Erythroblast (primary cell): Measurements from ENCODE around the gene SENP3.

Source experiments
- GATA1 ChIP-seq: IDR thresholded peaks from 2 replicates; pipeline ENCODE4 v1.6.1; 2011; ENCODE audit warnings: low read depth, mild to moderate bottlenecking, control low read depth, low read length, moderate library complexity
- POLR2A ChIP-seq: IDR thresholded peaks from 2 replicates; pipeline ENCODE4 v1.6.1; 2011; ENCODE audit warnings: mild to moderate bottlenecking, low read length

DNA sequence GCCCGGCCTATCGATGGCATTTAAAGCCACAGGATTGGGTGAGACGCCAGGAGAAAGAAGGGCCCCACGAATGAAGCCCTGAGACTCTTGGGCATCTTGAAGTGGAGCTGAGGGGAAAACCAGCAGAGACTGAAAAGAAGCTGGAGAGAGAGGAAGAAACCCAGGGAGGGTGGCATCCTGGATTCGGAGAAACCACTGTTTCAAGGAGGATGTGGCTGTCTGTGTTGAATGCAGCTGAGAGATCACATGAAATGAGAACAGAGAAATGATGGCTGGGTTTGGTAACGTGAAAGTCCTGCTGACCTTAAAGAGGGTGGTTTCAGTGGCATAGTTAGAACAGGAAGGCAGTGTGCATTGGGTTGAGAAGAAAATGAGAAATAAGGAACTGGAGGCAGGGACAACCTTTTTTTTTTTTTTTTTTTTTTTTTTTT, 9.1 kb upstream of the SENP3 start:
- TF ChIP-seq POLR2A = no peak
- TF ChIP-seq GATA1 = no peak
